NCI-H446 treated with DMSO at 0.1 percent for 48 hours (cell line): Measurements from ENCODE around the gene INSL3.
"Not testable (repeated sequence)": the region's sequence is repeated elsewhere in the genome, so short reads cannot be mapped to it uniquely, and the experiment has no call there.

Experiments used
- DNase-seq: peaks from one replicate; lab custom pipeline; 2025; lab: John Stamatoyannopoulos, UW

INSL3 gene

DNA sequence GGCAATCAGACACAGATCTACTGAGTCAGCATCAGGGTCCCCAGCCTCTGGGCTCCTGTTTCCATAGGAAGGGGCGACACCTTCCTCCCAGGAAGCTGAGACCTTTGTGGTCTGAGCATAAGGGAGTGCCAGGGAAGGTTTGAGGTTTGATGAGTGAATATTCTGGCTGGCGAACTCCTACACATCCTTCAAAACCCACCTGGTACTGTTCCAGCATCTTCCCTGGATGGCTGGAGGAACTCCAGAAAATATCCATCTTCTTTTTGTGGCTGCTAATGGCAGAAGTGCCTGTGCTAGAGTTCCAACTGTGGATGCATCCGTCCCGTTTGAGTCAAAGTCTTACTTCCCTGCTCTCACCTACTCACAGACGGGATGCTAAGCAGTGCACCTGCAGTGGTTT is 9.2 kb downstream of the INSL3 start:
- no peak for DNase-seq

DNA sequence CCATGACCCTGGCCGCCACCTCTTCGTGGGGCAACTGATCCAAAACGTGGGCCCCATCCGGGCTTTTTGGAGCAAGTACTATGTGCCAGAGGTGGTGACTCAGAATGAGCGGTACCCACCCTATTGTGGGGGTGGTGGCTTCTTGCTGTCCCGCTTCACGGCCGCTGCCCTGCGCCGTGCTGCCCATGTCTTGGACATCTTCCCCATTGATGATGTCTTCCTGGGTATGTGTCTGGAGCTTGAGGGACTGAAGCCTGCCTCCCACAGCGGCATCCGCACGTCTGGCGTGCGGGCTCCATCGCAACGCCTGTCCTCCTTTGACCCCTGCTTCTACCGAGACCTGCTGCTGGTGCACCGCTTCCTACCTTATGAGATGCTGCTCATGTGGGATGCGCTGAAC is 9.6 kb downstream of the INSL3 start:
- no peak for DNase-seq

DNA sequence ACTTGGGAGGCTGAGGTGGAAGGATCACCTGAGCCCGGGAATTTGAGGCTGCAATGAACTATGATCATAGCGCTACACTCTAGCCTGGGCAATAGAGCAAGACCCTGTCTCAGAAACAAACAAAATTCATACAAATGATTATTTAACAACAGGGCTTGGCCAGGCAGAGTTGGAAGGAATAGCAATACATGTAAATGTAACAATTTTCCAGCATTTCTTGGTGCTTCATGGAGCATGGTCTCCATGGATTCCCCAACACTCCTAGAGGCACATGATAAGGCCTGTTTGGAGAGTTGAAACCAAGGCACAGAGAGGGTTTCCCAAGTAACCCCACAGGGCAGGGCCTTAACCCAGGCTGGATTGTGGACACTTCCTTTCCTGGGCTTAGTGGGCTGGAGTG is 10.2 kb downstream of the INSL3 start:
- DNase-seq = no peak

DNA sequence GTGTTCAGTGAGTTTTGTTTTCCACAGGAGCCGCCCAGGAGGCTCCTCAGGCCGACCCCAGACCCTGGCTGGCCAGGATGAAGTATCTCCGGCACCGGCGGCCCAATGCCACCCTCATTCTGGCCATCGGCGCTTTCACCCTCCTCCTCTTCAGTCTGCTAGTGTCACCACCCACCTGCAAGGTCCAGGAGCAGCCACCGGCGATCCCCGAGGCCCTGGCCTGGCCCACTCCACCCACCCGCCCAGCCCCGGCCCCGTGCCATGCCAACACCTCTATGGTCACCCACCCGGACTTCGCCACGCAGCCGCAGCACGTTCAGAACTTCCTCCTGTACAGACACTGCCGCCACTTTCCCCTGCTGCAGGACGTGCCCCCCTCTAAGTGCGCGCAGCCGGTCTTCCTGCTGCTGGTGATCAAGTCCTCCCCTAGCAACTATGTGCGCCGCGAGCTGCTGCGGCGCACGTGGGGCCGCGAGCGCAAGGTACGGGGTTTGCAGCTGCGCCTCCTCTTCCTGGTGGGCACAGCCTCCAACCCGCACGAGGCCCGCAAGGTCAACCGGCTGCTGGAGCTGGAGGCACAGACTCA is 13.5 kb downstream of the INSL3 start:
- no peak for DNase-seq

DNA sequence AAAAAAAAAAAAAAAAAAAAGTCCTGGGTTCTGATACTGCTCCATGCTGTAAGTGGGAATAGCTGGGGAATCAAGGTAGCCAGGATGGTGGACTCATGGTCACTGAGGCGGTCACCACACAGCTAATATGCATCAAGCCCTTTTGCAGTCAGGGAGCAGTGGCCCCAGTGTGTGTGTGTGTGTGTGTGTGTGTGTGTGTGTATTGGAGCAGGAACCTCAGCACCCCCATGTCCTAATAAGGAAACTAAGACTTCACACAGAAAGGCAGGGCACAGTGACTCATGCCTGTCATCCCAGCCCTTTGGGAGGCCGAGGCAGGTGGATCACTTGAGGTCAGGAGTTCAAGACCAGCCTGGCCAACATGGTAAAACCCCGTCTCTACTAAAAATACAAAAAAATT is 14.4 kb downstream of the INSL3 start:
- DNase-seq = no peak

DNA sequence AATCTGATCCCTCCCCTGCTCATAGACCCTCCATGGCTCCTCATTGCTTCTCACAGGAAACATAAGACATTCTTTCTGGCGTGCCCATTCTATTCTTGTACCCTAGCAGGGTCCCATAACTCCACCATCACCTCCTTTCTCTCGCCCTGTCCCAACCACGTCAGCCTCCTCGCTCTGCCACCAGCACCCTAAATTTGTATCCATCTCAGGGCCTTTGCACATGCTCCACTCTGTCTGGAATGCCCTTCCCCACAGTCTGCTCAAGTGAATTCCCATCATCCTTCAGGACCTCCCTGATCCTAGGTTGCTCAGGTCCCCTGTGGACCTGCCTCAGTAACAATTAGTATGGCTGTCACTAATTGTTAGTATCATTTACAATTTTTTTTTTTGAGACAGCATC is 15.9 kb downstream of the INSL3 start:
- no peak for DNase-seq

DNA sequence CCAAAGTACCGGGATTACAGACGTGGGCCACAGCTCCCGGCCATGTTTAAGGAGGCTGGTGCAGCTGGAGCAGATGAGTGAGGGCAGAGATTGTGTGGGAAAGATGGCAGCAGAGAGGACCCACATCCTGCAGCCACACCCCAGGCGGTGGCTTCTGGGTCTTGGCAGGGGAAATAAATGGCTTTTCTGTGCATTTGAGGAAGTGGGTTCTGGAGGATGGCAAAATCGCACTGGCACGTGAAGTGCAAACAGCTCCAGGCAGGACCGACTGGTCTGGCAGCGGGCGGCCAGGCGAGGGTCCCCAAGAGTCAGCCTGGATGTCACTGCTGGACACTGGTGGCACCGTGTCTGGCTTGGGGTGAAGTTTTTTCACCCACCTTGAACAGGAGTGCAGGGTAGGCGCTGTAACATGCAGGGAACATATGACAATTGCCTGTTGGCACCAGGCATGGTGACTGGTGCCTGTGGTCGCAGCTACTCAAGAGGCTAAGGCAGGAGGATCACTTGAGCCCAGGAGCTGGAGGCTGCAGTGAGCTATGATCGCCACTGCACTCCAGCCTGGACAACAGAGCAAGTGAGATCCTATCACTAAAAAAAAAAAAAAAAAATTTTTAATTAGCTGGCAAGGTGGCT is 17.9 kb downstream of the INSL3 start:
- DNase-seq = no peak

- DNase-seq = no peak
Measured at GRCh38 chr19:17802137-17802858, 19.0 kb downstream of the INSL3 start.

DNA sequence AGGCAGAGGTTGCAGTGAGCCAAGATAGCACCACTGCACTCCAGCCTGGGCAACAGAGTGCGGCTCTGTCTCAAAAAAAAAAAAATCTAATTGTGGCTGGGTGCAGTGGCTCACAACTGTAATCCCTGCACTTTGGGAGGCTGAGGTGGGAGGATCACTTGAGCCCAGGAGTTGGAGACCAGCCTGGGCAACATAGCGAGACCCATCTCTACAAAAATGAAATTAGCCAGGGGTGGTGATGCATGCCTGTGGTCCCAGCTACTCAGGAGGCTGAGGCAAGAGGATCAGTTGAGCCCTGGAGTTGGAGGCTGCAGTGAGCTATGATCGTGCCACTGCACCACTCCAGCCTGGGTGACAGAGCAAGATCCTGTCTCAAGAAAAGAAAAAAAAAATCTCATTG is 22.7 kb downstream of the INSL3 start:
- DNase-seq = not testable (repeated sequence)

DNA sequence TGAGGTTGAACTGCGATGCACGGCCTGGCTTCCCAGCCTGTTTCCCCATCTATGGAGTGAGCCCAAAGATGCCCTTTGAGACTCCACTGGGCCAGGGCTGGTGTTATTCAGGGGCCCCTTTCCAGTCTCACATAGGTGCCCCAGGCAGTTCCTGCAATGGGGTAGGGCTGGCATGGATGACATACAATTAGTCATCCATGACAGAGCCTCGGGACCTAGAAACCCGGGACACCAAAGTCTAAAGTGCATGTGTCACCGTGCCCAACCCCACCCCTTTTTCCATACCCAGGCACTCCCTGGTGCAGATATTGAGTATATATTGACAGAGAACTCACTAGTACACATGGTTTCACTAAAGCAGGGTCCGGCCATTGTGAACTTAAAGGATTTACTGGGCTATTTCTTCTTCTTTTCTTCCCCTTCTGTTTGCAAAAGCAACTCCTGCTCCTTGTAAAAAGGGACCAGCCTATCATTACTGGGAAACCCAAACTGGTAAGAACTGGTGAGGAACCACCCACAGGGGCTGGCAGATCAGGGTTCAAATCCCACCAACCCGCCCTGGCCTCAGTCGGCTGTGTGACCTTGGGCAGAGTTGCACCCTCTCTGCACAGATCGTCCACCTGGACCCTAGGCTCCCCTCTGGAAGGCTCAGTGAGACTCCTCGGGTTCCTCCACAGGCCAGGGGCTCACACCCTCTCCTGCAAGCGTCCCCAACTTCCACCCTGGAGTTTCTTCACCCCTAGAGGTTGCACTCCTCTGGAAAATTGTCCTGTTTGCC is 23.7 kb downstream of the INSL3 start:
- no peak for DNase-seq

- no peak for DNase-seq
Measured at GRCh38 chr19:17796838-17797423, 24.4 kb downstream of the INSL3 start.

DNA sequence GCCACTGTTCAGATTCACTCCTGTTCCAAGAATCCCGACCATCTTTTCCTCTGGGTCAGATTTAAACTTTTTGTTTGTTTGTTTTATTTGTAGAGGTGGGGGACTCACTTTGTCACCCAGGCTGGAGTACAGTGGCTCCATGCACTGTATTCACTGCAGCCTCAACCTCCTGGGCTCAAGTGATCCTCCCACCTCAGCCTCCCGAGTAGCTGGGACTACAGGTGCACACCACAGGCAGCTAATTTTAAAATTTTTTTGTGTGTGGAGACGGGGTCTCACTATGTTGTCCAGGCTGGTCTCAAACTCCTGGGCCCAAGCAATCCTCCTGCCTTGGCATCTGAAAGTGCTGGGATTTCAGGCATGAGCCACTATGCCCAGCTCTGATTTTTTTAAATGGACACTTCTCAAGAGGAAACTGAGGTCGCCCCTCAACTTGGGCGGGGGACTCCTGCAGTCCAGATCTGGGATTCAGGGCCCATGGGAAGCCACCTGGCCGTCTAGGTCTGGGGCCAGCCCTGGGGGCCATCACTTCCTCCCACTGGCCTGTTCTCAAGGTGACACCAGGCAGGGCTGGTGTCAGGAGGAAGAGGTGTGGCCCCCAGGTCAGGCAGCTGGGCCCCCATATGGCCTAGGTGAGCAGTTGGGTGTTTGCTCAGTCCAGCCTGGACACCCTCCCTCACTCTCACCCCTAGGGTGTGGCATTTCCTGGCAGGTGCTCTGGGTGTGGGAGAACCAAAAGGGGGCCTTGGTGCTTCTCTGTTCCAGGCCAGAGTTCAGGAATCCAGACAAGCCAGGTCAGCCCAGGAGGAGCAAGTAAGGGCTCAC is 25.1 kb downstream of the INSL3 start:
- DNase-seq = no peak

DNA sequence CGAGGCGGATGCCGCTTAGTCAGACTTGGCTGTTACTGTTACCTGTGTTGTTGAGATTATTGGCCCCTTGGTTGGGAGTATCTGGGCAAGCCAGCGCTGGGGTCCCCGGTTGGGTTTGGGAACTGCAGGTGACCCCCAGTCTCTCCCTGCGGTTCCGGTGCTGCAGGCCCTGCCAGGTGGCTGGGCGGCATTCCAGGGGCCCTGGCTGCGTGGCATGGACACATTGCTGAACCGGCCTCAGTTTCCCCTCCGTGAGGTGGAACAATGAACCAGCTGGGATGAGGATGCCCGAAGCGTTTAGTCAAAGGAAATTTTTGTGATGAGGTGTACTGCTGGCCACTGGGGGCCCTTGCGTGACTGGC is 25.8 kb downstream of the INSL3 start:
- DNase-seq = no peak

DNA sequence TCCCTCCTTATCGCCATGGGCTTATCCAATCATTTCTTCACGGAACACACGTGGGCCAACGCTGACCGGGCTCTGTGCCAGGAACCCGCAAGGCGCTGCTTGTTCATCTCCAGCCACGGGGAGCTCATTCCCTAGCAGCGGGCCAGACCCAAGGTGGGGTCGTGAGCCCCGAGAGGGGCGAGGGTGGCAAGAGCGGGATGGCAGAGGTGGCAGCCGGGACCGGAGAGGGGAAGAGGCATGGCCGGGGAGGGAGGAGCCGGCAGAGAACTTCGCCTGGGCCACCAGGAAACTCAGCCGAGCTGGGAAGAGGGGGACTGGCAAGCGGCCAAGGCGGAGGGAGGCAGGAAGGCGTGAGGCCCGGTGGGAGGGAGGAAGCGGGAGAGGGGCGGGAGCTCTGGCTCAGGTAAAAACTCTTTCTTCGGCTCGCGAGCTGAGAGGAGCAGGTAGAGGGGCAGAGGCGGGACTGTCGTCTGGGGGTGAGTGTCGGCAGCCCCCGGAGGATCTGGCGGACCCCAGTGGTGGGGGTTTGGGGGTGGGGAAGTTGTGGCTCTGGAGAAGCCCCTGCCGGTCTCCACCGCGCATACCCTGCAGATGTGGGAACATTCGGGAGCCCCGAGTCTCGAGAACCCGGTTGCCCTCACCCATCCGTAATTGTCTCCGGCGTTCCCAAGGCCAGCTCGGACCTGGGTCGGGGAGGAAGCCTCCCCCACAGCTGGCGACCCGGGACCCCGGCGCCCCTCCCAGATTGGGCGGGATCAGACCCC is 26.4 kb downstream of the INSL3 start, which contains the start of gene B3GNT3:
Gene B3GNT3, plus strand, starts transcription at position 408 of the 764 bp plus-strand sequence. CDS start 12,670 bp downstream, outside the sequence.
- no peak for DNase-seq

- DNase-seq = no peak
Measured at GRCh38 chr19:17794412-17794730, 26.9 kb downstream of the INSL3 start.

DNA sequence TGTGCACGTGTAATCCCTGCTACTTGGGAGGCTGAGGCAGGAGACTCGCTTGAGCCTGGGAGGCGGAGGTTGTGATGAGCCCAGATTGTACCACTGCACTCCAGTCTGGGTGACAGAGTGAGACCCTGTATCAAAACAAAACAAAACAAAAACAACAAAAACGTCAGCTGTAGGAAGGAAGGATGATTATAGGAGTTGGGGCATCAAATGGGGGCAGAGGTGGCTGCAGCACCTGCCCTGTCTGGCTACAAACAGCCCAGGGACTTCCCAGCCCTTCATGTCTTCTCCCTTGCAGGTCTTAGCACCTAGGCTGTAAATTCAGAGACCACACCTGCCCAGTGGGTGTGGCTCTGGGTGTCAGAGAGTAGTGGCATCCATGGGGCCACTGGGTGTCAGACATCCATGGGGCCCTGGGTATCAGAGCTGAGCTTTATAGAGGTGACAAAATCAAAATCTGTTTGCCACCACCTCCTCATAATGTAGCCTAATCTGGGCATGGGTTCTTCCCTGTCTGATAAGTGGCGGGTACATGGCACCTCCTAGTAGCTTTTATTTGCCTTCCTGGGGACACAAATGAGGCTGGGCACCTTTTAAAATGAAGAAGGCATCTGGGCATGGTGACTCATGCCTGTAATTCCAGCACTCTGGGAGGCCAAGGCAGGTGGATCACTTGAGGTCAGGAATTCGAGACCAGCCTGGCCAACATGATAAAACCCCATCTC is 31.1 kb downstream of the INSL3 start:
- DNase-seq = no peak

DNA sequence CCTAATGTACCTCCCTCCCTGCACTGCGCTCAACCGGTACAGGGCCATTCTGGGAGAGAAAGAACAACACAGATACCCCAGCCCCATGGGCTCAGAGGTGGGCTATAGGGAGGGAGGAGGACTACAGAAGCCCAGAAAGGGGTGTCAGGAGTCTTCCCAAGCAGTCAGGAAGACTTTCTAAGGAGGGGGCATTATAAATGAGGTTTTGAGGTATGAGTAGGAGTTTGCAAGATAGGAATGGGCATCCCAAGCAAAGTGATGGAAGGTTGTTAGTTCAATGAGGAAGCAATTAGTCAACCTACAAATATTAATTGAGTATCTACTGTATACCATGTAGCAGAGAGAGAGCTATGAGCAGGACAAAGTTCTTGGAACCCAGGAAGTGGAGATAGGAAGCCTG is 32.7 kb downstream of the INSL3 start:
- no peak for DNase-seq

GRCh38 chr19:17787274-17787913 is 33.9 kb downstream of the INSL3 start:
- DNase-seq = no peak

DNA sequence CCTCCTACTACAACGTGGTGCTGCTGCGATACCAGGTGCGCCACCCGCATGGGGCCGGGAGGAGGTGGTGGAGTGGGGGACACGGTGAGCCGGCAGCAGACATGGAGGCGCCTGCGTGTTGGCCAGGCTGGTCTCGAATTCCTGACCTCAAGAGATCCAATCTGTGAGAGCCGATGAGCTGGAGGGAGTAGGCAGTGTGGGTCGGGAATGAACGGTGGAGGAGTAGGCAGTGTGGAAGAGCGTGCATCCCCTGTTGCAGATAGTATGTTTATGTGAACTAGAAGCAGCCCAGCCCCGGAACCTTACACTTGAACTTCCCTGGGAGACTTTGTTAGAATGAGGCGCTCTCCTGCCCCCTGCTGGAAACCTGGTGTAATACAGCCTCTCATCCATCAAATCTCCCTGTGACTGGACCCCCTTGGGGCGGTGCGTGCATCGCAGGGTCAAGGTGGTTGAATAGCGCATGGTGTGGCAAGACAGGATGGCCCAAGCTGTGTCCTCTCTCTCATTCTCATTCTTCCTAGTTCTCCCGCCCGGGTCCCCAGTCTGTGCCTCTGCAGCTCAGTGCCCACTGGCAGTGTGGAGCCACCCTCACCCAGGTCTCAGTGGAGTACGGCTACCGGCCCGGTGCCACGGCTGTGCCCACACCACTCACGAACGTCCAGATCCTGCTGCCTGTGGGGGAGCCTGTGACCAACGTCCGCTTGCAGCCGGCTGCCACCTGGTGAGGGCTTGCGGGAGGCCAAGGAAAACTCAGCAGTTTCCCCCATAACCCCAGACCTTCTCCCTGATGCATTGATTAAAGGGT is 36.9 kb downstream of the INSL3 start:
- peak; percentile 28 for DNase-seq
